Astrocyte (in vitro differentiated cells and primary cell): ENCODE measurements around the gene TTC7B.

Source experiments
- EZH2 ChIP-seq: IDR thresholded peaks from 2 replicates; pipeline ENCODE4 v1.6.1; 2012; ENCODE audit warnings: mild to moderate bottlenecking, low read length, inconsistent platforms; ENCODE audit not compliant: insufficient read depth
- TF ChIP-seq, protein P1 (sequence below): IDR thresholded peaks from 2 replicates; pipeline ENCODE4 v1.5.1; 2011; ENCODE audit warnings: low read depth, mild to moderate bottlenecking, inconsistent platforms, low read length, moderate library complexity; ENCODE audit not compliant: insufficient read depth

DNA sequence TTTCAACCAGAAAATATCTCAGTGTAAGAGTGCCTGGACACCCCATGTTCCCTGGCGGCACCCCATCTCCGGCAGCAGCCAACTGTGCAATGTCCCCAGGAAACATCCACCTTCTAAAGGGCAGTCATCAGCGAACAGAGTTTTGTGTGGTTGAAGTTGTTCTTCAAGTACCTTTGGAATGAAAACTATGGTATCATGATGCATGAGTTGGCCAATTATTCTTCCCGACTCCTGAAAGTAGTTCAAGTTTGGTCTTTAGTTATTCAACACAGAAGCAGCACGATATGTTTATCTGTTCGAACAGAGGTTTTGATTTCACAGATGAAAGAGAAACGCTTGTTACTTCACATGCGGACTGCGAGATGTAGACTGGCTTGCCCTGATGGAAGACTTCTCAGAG lies 21.1 kb upstream of the TTC7B start:
- TF ChIP-seq, protein P1, sequence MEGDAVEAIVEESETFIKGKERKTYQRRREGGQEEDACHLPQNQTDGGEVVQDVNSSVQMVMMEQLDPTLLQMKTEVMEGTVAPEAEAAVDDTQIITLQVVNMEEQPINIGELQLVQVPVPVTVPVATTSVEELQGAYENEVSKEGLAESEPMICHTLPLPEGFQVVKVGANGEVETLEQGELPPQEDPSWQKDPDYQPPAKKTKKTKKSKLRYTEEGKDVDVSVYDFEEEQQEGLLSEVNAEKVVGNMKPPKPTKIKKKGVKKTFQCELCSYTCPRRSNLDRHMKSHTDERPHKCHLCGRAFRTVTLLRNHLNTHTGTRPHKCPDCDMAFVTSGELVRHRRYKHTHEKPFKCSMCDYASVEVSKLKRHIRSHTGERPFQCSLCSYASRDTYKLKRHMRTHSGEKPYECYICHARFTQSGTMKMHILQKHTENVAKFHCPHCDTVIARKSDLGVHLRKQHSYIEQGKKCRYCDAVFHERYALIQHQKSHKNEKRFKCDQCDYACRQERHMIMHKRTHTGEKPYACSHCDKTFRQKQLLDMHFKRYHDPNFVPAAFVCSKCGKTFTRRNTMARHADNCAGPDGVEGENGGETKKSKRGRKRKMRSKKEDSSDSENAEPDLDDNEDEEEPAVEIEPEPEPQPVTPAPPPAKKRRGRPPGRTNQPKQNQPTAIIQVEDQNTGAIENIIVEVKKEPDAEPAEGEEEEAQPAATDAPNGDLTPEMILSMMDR = no peak
- TF ChIP-seq EZH2 = no peak
